Fibroblast of lung (primary cell): ENCODE results near the gene ABAT. TPM values are rescaled to one million over a fixed set of nuclear protein-coding genes. Genes with fewer than 3 reads are reported as not detected.
"Not testable (repeated sequence)": the region's sequence is repeated elsewhere in the genome, so short reads cannot be mapped to it uniquely, and the experiment has no call there.

ENCODE experiments used
- DNase-seq, 2 donors: peaks; one replicate each; pipeline versions ENCODE4 v3.0.0 to v3.0.0-alpha.2; 2010; ENCODE audit warnings: low read depth in 2 of 2
- H2AFZ ChIP-seq: 2 replicates; pipeline ENCODE4 v1.5.1; 2012; ENCODE audit warnings: low read length, control low read depth, inconsistent platforms
- H3K27ac ChIP-seq: 2 replicates; pipeline ENCODE4 v1.5.1; 2011; ENCODE audit warnings: low read length, control low read depth; ENCODE audit not compliant: insufficient read depth
- H3K27me3 ChIP-seq: 2 replicates; pipeline ENCODE4 v1.5.1; 2011; ENCODE audit warnings: mild to moderate bottlenecking, low read length; ENCODE audit not compliant: control insufficient read depth, insufficient read depth
- H3K36me3 ChIP-seq: 2 replicates; pipeline ENCODE4 v1.5.1; 2011; ENCODE audit warnings: low read length; ENCODE audit not compliant: control insufficient read depth, insufficient read depth
- H3K4me1 ChIP-seq: 2 replicates; pipeline ENCODE4 v1.5.1; 2011; ENCODE audit warnings: low read length; ENCODE audit not compliant: control insufficient read depth, insufficient read depth; ENCODE audit errors: extremely low read depth
- H3K4me2 ChIP-seq: 2 replicates; pipeline ENCODE4 v1.5.1; 2011; ENCODE audit warnings: low read length, control low read depth; ENCODE audit not compliant: insufficient read depth; ENCODE audit errors: extremely low read depth
- H3K4me3 ChIP-seq, 4 experiments: fragments of 200-600 bp in 1 of 4; sonication (generic) in 1 of 4; replicated peaks in 1 of 4; 2 replicates each; pipeline ENCODE4 v1.5.1; 2011 to 2016; ENCODE audit warnings: low read length in 4 of 4, low read depth in 3 of 4, mild to moderate bottlenecking in 3 of 4, control low read depth in 2 of 4, inconsistent platforms in 1 of 4, mixed read lengths in 1 of 4; ENCODE audit not compliant: insufficient read depth in 1 of 4; ENCODE audit errors: control extremely low read depth in 1 of 4
- H3K79me2 ChIP-seq: 2 replicates; pipeline ENCODE4 v1.5.1; 2012; ENCODE audit warnings: mild to moderate bottlenecking, low read length, inconsistent platforms; ENCODE audit not compliant: control insufficient read depth, insufficient read depth
- H3K9ac ChIP-seq: 2 replicates; pipeline ENCODE4 v1.5.1; 2011; ENCODE audit warnings: mild to moderate bottlenecking, low read length, control low read depth; ENCODE audit not compliant: insufficient read depth
- H3K9me3 ChIP-seq: 2 replicates; pipeline ENCODE4 v1.5.1; 2012; ENCODE audit warnings: low read depth, low read length; ENCODE audit not compliant: control insufficient read depth, insufficient read depth
- H4K20me1 ChIP-seq: 2 replicates; pipeline ENCODE4 v1.5.1; 2011; ENCODE audit warnings: low read length; ENCODE audit not compliant: control insufficient read depth, insufficient read depth; ENCODE audit errors: extremely low read depth
- EZH2 ChIP-seq: IDR thresholded peaks from 2 replicates; pipeline ENCODE4 v1.5.1; 2012; ENCODE audit warnings: low read length, control low read depth, mild to moderate bottlenecking; ENCODE audit errors: missing control alignments
- polyA plus RNA-seq, 2 donors: library from polyadenylated mRNA; depleted of rRNA in 1 of 2; stranded (reverse) in 1 of 2; unstranded in 1 of 2; fragments of >200 nt; gene quantifications; 2 replicates each; pipeline ENCODE4 v1.2.1, GENCODE V29; 2011 to 2012; ENCODE audit warnings: missing spikeins in 1 of 2
- total RNA-seq: library from RNA; depleted of rRNA; stranded (reverse); fragments of >200 nt; gene quantifications from 2 replicates; pipeline ENCODE4 v1.2.1, GENCODE V29; 2014
- TF ChIP-seq, protein P1 (sequence below), 2 donors: IDR thresholded peaks in 1 of 2; conservative IDR thresholded peaks in 1 of 2; 1 replicate in 1 of 2; 2 replicates in 1 of 2; pipeline ENCODE4 v1.5.1; 2011 to 2012; ENCODE audit warnings: low read length in 2 of 2, control low read depth in 1 of 2, inconsistent platforms in 1 of 2, low read depth in 1 of 2, mild to moderate bottlenecking in 1 of 2

ABAT gene
- total and polyA plus RNA-seq, 2 donors (not counting 1 experiment from before 2014, with no cell fraction given) = 1.8 TPM

DNA sequence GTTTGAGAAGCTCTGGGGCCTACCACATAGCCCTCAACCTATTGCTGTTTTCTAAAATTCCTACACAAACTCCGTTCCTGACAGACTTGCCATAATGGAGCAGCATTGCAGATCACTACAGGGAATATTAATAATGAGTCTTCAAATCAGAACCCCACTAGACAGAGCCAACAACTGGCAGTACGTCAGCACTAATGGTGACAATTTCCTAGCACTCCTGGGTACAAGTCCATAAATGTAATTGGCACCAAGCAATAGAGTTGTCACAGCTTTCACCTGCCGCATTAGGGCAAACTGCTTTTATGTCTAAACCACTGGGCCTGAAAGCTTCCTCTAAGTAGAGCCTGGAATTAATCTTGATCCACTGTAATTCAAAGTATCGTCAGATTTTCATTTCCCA, 25.5 kb upstream of the ABAT start:
- Histone ChIP-seq H3K27me3 (no peaks in the 10 kb centered on the region), H3K27ac (no peak overlapping the region), H3K4me1 (no peaks in the 10 kb centered on the region), H3K4me3 (no peak overlapping the region), H3K36me3 (peaks cover 20% of the 10 kb centered on the region), H3K79me2 (no peaks in the 10 kb centered on the region), H4K20me1 (no peaks in the 10 kb centered on the region), H2AFZ (no peak overlapping the region), H3K9ac (no peak overlapping the region), H3K4me2 (no peak overlapping the region), H3K9me3 (no peaks in the 10 kb centered on the region)
- TF ChIP-seq EZH2 = no peak
- TF ChIP-seq, protein P1, sequence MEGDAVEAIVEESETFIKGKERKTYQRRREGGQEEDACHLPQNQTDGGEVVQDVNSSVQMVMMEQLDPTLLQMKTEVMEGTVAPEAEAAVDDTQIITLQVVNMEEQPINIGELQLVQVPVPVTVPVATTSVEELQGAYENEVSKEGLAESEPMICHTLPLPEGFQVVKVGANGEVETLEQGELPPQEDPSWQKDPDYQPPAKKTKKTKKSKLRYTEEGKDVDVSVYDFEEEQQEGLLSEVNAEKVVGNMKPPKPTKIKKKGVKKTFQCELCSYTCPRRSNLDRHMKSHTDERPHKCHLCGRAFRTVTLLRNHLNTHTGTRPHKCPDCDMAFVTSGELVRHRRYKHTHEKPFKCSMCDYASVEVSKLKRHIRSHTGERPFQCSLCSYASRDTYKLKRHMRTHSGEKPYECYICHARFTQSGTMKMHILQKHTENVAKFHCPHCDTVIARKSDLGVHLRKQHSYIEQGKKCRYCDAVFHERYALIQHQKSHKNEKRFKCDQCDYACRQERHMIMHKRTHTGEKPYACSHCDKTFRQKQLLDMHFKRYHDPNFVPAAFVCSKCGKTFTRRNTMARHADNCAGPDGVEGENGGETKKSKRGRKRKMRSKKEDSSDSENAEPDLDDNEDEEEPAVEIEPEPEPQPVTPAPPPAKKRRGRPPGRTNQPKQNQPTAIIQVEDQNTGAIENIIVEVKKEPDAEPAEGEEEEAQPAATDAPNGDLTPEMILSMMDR (conservative IDR thresholded peaks at IDR 0.05 in 1 of 2, IDR thresholded peaks at IDR 0.05 in 1 of 2; ENCODE audit: low read depth in 1 of 2, low read length in 2 of 2) = no peak
- DNase-seq = no peak

DNA sequence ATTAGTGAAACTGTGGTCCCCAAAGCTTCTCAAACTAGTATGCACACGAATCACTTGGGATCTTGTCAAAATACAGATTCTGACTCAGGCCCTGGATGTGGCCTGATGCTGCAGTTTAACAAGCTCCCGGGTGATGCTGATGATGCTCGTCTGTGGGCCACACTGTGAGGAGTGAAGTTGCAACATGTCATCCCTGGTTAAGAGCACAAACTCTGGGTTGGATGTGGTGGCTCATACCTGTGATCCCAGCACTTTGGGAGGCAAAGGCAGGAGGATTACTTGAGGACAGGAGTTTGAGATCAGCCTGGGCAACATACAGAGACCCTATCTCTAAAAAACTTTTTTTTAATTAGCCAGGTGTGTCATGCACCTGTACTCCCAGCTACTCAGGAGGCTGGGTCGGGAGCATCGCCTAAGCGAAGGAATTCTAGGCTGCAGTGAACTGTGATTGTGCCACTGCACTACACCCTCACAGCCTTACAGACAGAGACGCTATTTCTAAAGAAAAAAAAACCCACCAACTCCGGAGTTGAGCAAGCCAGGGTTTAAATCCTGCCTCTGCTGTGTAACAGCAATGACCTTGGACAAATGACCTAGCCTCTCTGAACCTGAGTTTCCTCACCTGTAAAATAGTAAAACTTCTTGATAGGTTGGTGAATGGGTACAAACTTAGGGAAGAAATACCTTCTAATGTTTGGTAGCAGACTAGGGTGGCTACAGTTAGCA, 24.4 kb upstream of the ABAT start:
- H3K9me3 ChIP-seq = no peaks in the 10 kb centered on the region
- no peaks in the 10 kb centered on the region for H3K79me2 ChIP-seq
- TF ChIP-seq, protein P1 (conservative IDR thresholded peaks at IDR 0.05 in 1 of 2, IDR thresholded peaks at IDR 0.05 in 1 of 2; ENCODE audit: low read depth in 1 of 2, low read length in 2 of 2) = no peak
- TF ChIP-seq EZH2 = no peak
- no peak overlapping the region for H3K4me2 ChIP-seq
- no peaks in the 10 kb centered on the region for H3K4me1 ChIP-seq
- no peak overlapping the region for H2AFZ ChIP-seq
- DNase-seq = no peak
- no peak overlapping the region for H3K4me3 ChIP-seq
- peaks cover 14% of the 10 kb centered on the region for H3K36me3 ChIP-seq
- no peaks in the 10 kb centered on the region for H4K20me1 ChIP-seq
- no peaks in the 10 kb centered on the region for H3K27me3 ChIP-seq
- no peak overlapping the region for H3K27ac ChIP-seq
- H3K9ac ChIP-seq = no peak overlapping the region

DNA sequence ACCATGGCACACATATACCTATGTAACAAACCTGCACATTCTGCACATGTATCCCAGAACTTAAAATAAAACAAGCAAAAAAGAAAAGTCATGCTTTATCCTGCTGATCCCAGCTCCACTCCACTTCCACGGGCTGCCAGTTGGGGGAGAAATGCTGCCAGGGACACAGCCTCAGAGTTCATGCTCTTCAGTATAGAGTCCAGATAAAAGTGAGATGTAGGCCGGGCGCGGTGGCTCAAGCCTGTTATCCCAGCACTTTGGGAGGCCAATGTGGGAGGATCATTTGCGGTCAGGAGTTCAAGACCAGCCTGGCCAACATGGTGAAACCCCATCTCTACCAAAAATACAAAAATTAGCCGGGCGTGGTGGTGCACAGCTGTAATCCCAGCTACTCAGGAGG, 22.5 kb upstream of the ABAT start:
- H3K9ac ChIP-seq, H4K20me1 ChIP-seq, H2AFZ ChIP-seq, H3K4me3 ChIP-seq, H3K27me3 ChIP-seq, H3K9me3 ChIP-seq, H3K79me2 ChIP-seq, H3K4me1 ChIP-seq, H3K4me2 ChIP-seq, H3K36me3 ChIP-seq, H3K27ac ChIP-seq: not testable (repeated sequence)
- TF ChIP-seq, protein P1 (conservative IDR thresholded peaks at IDR 0.05 in 1 of 2, IDR thresholded peaks at IDR 0.05 in 1 of 2; ENCODE audit: low read depth in 1 of 2, low read length in 2 of 2) = peak; percentile 38 to 55
- DNase-seq = peak in 1 of 2 donors; percentile 17
